Hepatic stellate cell (primary cell): Measurements from ENCODE around the gene KCNAB3.
"Not testable (repeated sequence)": the region's sequence is repeated elsewhere in the genome, so short reads cannot be mapped to it uniquely, and the experiment has no call there.

Experiments used
- DNase-seq: peaks from one replicate; pipeline ENCODE4 v3.0.0; 2011; ENCODE audit warnings: low spot score

Gene KCNAB3

DNA sequence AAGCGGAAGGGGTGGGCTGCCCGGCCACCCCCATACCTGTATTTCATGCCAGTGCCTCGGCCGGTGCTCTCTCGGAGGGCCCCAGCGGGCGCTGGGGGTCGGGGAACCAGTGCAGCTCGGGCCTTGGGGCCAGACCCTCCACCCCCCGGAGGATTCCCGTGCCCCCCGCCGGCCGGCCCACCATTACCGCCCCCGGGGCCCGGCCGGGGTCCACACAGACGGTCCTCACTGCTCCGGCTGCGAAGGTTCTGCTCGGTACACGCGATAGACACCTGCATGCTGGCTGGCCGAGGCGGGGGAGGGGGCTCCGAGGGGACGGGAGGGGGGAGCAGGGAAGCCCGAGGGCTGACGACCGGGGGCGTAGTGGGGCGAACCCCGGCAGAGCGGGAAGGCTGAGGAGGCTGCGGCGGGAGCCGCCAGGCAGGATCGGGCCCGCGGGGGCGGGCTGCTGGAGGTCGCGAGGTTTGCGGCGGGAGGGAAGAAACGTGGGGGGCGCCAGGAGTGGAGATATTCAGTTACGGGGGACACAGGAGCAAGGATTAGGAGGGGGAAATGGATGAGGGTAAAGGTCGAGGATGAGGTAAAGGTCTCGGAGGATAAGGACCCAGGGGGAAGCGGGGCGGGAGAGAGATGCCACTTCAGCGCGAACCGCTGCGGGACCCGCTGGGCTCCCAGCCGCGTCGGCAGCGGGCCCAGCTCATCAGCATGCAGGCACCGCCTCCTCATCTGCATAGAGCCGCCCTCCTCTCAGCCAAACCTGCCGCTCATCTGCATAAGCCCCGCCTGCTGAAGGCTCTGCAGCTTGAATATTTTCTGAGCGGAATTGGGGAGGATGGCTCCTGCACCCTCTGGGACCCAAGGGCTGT is at the start of gene KCNAB3:
KCNAB3 (minus strand) TSS at position 699 of the 866 bp plus-strand sequence; CDS start at position 278, 421 bp downstream.
- DNase-seq, result peak; percentile 84

DNA sequence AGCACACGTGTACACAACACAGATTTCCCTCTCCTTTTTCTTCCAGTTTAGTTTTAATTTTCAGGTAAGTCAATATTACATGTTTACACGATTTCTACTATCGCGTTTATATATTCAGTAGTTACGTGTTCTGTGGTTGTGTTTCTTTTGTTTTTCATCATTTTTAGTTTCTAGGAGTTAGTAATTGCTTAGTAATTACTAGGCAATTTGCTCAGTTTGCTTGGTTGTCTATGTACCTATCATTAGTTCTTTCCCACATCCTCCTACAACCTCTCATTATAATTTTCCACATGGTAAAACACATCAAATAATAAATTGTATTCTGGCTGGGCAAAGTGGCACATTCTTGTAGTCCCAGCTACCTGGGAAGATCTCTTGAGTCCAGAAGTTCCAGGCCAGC is 48.1 kb upstream of the KCNAB3 start:
- DNase-seq, result no peak

GRCh38 chr17:7977039-7977438 is 47.4 kb upstream of the KCNAB3 start:
- DNase-seq, result no peak

GRCh38 chr17:7974638-7975131 is 45.0 kb upstream of the KCNAB3 start:
- no peak for DNase-seq

DNA sequence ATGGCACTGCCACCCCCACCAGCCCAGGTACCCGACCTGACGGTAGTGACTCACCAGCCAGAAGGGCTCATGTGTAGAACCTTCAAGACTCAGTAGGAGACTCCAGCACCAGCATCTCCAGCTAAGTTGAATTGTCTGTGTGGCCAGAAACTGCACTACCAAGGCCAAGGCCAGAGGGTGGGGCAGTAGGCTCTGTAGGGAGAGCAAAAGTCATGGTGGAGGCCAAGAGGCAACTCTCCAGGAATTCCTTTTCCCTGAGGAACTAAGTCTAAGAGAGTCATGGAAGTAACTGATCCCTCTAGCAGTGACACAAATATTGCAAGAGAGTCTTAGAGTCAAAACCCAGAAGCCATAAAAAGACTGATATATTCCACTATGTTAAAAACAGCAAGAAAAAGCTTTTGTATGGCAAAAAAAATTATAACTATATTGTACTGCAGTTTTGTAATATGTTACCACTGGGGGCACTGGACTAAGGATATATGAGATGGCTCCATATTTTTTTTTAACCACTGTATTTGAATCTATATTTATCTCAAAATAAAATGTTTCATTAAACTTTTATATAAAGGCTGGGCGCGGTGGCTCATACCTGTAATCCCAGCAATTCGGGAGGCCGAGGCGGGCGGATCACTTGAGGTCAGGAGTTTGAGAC is 42.6 kb upstream of the KCNAB3 start:
- DNase-seq, result no peak

- no peak for DNase-seq
Measured at GRCh38 chr17:7971651-7972050, 42.0 kb upstream of the KCNAB3 start.

- DNase-seq, result no peak
Measured at GRCh38 chr17:7969433-7969832, 39.8 kb upstream of the KCNAB3 start.

- DNase-seq, result no peak
Measured at GRCh38 chr17:7967751-7968150, 38.1 kb upstream of the KCNAB3 start.

DNA sequence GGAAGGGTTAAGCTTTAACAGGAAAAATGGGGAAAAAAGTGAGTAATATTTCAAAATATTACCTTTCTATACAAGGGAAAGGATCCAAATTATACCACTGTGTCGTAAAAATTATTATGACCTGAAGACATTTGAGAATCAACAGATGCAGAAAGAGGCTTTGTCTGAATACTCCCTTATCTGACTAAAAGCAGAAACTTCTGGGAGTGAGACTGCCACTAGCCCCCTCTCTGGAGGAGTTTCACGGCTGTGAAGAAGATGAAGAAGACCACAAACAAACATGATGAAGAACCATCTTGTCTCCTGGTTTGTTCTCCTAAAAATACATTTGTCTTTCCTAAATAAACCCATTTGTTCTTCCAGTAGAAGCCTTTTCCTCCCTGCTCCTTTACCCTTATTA is 31.8 kb upstream of the KCNAB3 start:
- no peak for DNase-seq

DNA sequence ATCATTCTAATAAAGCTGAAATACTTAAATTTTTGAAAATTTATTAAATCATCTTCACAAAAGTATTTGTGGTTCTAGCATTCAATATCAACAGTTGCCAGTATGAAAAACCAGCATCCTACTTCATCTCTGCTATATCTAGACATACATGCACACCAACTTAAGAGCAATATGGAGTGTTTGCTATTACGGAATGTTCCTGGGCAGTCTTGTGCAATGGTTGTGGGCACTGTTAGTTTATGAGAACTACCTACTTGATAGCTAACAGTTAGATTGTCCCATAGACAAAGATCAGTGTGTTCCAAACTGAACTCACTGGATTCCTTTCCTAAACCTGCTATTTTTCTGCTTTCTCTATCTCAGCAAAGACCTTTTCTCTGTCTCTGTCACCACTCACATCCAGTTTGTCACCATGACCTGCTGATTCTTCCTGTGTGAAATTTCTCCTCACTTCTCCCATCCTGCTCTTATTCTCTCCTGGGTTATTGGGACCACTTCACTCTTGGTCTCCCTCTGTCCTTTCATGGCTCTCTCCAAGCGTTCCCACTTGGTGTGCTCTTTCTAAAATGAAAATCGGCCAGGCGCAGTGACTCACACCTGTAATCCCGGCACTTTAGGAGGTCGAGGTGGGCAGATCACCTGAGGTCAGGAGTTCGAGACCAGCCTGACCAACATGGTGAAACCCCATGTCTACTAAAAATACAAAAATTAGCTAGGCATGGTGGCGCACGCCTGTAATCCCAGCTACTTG is 30.0 kb upstream of the KCNAB3 start:
- no peak for DNase-seq

- peak; percentile 37 for DNase-seq
Measured at GRCh38 chr17:7956228-7956965, 26.7 kb upstream of the KCNAB3 start.

- DNase-seq, result no peak
Measured at GRCh38 chr17:7955414-7956227, 26.0 kb upstream of the KCNAB3 start.

- not testable (repeated sequence) for DNase-seq
Measured at GRCh38 chr17:7953266-7953665, 23.6 kb upstream of the KCNAB3 start.

DNA sequence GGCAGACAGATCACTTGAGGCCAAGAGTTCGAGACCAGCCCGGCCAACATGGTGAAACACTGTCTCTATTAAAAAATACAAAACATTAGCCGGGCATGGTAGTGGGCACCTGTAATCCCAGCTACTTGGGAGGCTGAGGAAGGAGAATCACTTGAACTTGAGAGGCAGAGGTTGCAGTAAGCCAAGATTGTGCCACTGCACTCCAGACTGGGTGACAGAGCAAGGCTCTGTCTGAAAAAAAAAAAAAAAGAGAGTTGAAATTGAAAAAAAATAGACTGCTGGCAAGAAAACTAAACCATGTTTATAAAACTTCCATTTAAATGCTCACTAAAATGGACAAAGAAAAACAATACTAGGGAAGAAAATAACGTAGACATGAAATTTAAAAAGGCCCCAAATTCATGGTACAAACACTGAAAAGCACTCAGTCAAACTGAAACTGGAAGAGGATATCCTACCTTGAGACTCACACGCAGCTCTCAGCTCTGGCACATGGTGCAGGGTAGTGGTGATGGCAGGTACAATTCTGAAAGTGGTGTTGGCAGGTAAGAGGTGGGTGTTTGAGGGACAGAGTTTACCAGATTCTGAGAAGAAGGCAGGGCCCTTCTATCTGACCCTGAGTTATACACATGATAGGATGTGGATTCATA is 21.6 kb upstream of the KCNAB3 start:
- DNase-seq, result no peak

DNA sequence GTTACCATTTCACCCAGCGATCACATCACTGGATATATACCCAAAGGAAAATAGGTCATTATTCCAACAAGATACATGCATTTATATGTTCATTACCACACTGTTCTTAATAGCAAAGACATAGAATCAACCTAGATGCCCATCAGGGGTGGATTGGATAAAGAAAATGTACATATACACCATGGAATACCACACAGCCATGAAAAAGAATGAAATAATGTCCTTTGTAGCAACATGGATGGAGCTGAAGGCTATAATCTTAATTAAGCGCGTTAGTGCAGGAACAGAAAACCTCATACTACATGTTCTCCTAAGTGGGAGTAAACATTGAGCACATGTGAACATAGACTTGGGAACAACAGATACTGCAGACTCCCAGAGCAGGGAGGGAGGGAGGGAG is 20.9 kb upstream of the KCNAB3 start:
- no peak for DNase-seq

- peak; percentile 50 for DNase-seq
Measured at GRCh38 chr17:7947651-7948050, 18.0 kb upstream of the KCNAB3 start.

DNA sequence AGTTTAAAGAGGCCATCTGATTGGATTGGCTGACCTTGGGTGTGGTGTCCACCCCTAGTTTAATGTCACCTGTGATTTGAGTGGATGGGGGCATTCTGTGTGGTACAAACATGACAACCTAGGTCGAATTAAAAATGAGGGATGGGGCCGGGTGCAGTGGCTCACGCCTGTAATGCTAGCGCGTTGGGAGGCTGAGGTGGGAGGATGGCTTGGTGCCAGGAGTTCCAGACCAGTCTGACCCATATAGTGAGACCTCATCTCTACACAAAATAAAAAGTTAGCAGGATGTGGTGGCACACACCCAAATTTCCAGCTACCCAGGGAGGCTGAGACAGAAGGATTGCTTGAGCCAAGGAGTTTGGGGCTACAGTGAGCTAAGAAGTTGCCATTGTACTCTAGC is 16.8 kb upstream of the KCNAB3 start:
- DNase-seq, result no peak

DNA sequence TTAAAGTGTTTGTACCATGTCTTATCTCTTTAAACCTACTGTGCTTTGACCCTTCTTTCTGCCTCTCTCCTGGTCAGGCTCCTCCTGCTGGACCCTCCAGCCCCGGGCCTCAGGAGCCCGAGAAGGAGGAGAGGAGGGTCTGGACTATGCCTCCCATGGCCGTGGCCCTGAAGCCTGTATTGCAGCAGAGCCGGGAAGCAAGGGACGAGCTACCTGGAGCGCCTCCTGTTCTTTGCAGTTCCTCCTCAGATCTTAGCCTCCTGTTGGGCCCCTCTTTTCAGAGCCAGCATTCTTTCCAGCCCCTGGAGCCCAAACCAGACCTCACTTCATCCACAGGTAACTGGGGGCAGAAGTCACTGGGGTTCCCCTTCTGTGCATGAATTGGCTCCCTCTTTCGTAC is 16.0 kb upstream of the KCNAB3 start:
- DNase-seq, result no peak

GRCh38 chr17:7944326-7944725 is 14.7 kb upstream of the KCNAB3 start:
- DNase-seq, result no peak

GRCh38 chr17:7943291-7943690 is 13.6 kb upstream of the KCNAB3 start:
- no peak for DNase-seq
